ENCODE results near the gene CLIP2.
"Not testable (repeated sequence)": the region's sequence is repeated elsewhere in the genome, so short reads cannot be mapped to it uniquely, and the experiment has no call there.

DNA sequence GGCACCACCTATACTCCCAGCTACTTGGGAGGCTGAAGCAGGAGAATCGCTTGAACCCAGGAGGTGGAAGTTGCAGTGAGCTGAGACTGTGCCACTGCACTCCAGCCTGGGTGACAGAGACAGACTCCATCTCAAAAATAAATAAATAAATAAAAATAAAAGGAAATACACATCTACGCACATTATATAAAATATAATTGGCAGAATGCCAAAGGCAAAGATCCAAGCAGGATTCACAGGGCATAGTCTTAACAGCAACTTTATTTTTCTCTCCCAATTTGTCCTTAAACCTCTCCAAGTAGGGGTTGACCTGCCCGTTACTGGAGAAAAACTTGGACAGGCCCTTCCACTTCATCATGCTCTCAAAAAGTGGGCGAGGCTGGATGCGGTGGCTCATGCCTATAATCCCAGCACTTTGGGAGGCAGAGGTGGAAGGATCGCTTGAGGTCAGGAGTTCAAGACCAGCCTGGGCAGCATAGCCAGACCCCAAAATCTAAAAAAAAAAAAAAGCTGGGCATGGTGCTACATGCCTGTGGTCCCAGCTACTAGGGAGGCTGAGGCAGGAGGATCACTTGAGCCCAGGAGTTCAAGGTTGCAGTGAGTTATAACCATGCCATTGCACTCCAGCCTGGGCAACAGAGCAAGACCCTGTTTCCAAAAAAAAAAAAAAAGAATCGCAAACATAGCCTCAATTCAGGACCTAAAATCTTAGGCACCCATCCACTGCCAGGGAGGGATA is 125.6 kb downstream of the CLIP2 start:
- TF ChIP-seq EP300 (IDR thresholded peaks at IDR 0.05; ENCODE audit: low read depth); POLR2AphosphoS5 (IDR thresholded peaks at IDR 0.05): not testable (repeated sequence)
- TF ChIP-seq, protein P1, sequence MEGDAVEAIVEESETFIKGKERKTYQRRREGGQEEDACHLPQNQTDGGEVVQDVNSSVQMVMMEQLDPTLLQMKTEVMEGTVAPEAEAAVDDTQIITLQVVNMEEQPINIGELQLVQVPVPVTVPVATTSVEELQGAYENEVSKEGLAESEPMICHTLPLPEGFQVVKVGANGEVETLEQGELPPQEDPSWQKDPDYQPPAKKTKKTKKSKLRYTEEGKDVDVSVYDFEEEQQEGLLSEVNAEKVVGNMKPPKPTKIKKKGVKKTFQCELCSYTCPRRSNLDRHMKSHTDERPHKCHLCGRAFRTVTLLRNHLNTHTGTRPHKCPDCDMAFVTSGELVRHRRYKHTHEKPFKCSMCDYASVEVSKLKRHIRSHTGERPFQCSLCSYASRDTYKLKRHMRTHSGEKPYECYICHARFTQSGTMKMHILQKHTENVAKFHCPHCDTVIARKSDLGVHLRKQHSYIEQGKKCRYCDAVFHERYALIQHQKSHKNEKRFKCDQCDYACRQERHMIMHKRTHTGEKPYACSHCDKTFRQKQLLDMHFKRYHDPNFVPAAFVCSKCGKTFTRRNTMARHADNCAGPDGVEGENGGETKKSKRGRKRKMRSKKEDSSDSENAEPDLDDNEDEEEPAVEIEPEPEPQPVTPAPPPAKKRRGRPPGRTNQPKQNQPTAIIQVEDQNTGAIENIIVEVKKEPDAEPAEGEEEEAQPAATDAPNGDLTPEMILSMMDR (IDR thresholded peaks at IDR 0.05): not testable (repeated sequence)

Data from transverse colon (tissue), 4 donors.